GM21723 (cell line): ENCODE results near the gene CASP8.
"Not testable (repeated sequence)": the region's sequence is repeated elsewhere in the genome, so short reads cannot be mapped to it uniquely, and the experiment has no call there.

Experiments used
- ATAC-seq: cut with Tn5 transposase; IDR thresholded peaks from one replicate; pipeline ENCODE4 v1.9.1; 2021; ENCODE audit warnings: mild to moderate bottlenecking, moderate library complexity; ENCODE audit not compliant: unreplicated experiment

Gene CASP8

DNA sequence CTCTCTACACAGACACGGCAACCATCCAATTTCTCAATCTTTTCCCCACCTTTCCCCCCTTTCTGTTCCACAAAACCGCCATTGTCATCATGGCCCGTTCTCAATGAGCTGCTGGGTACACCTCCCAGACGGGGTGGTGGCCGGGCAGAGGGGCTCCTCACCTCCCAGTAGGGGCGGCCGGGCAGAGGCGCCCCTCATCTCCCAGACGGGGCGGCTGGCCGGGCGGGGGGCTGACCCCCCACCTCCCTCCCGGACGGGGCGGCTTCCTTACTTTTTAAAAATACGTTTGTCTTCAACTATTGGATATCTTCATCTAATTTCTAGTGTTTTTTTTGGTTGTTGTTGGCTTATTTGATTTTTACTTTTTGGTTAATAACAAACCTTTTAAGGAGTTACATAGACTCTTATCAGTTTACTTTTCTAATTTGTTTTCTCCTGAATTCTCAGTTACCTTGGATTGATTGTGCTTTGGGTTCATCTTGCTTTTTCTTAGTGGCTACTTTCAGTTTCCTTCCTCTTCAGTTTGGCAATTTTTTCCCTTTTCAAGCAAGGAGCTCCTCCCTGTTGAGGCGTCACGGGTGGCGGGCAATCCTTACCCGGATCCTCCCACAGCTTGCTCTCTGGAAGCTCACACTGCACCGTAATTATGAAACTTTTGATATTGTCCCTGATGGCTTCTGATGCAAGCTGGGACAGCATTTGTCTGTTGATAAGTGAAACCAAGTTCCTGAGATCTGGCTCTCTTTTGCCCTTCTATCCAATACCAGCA lies 21.0 kb upstream of the CASP8 start:
- not testable (repeated sequence) for ATAC-seq

- ATAC-seq, result no peak
These were observed 17.6 kb upstream of the CASP8 start for GRCh38 chr2:201242571-201243277.

GRCh38 chr2:201244829-201245228 lies 15.5 kb upstream of the CASP8 start:
- ATAC-seq, result no peak

DNA sequence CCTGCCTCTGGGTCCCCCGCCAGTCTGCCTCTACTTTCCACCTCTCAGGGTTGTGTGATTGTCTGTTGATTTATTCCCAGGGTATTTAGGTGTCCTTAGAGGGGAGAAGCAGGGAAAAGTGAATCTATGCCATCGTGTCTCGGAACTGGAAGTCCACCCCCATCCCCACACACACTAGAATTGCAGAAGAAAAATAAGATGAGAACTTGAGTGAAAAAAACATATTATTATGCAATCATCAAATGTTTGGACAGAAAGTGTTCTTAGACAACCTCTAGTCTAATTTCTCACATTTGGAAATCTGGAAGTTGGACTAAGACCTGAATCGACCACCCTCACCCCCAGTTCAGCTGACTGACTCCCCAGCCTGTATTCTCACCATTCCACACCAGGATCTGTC lies 14.1 kb upstream of the CASP8 start:
- no peak for ATAC-seq

- ATAC-seq, result no peak
These were observed 12.0 kb upstream of the CASP8 start for GRCh38 chr2:201248288-201248844.

DNA sequence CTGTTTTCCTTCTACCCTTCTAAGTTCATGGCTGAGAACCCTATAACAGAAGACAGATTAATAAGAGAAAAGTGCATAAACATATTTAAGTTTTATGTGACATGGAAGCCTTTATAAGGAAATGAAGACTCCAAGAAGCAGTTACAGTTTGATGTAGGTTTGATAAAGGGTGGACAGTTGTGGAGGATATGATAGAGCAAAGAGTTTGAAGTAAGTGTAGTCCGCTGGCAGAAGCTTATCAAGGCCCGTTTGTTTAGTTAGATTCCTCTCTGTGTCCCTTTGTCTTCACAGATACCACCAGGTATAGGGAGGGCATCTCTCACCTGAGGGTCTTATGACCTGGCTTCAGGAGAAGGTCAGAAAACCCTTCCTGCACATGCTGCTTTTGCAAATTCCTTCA lies 10.4 kb upstream of the CASP8 start:
- ATAC-seq, result no peak

GRCh38 chr2:201250741-201251140 lies 9.6 kb upstream of the CASP8 start:
- ATAC-seq, result no peak

- ATAC-seq, result no peak
These were observed 6.1 kb upstream of the CASP8 start for GRCh38 chr2:201254081-201254730.

GRCh38 chr2:201255408-201256033 lies 4.8 kb upstream of the CASP8 start:
- ATAC-seq, result no peak

DNA sequence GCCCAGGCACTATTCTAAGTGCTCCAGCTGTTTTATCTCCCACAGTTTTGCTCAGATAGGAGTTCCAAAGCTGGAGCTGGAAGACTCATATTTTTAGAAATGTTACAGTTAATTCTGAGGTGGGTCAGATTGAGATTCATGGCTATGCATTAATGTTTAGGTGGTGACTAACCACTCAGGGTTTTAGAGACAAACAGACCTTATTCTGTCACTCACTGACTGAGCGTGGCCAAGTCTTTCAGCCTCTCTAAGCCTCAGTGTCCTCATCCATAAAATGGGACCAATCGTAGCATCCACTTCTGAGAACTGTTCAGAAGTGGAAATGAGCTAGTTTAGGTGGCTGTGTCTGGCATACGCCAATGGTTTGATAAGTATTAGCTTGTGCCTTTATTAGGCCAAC lies 4.3 kb upstream of the CASP8 start:
- no peak for ATAC-seq

DNA sequence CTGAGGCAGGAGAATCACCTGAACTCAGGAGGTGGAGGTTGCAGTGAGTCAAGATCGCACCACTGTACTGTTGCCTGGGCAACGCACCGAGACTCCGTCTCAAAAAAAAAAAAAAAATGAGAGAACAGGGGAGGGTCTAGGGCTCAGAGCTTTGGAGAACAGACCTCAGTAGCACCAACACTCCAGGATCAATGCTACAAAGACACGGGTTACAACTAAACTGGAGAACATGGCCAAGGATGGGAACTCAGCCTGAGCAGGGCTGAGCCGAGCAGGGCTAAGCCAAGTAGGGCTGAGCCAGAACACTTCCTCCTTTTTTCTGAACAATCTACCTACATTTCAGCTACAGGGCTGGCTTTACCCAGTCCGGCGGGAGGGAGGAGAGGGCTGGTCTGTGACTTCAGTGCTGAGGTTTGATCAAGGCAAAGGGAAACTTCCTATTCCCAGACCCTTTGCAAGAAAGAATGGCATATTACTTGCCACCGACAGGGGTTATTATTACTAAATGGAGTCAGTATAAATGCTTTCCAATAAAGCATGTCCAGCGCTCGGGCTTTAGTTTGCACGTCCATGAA lies 2.9 kb upstream of the CASP8 start:
- ATAC-seq, result peak; percentile 42

DNA sequence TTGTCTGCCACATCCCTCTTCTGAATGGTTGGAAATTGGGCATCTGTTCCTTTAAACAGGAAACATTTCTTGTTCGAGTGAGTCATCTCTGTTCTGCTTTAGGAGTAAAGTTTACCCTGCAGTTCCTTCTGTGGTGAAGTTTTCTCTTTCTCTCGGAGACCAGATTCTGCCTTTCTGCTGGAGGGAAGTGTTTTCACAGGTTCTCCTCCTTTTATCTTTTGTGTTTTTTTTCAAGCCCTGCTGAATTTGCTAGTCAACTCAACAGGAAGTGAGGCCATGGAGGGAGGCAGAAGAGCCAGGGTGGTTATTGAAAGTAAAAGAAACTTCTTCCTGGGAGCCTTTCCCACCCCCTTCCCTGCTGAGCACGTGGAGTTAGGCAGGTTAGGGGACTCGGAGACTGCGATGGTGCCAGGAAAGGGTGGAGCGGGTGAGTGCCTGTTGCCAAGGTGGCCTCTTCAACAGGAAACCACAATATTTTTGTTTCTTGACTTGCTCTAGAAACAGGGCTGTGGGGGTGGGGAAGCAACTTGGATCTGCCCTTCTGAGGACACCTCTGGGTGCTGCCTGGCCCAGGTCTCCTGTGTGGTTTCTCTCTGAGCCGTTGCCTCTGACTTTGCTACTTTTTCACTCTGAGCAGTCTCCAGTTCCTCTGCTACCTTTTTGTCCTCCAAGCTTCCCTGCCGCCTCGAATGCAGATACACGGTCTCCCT lies 2.2 kb upstream of the CASP8 start:
- ATAC-seq, result peak; percentile 79

GRCh38 chr2:201258666-201259615 lies 1.4 kb upstream of the CASP8 start:
- no peak for ATAC-seq

- no peak for ATAC-seq
These were observed 1.1 kb downstream of the CASP8 start for GRCh38 chr2:201261471-201261870.

GRCh38 chr2:201261906-201262305 lies 1.6 kb downstream of the CASP8 start:
- ATAC-seq, result no peak

GRCh38 chr2:201262718-201263117 lies 2.4 kb downstream of the CASP8 start:
- no peak for ATAC-seq

DNA sequence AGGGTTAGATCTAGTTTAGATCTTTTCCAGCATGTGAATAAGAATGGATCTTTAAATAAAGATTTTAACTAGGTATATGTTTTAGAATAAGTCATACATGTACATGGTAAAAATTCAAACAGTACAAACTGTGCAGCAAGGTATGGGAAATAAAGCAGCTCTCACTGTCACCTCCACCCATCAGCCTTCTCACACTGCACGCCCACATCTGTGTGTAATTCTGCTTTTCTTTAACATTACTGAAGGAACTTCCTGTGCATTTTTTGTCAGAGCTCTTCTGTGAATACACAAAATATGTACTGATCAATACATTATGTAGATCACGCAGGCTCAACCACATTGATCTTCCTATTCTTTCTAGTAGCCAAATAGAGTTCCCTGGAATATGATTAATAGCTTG lies 3.4 kb downstream of the CASP8 start:
- no peak for ATAC-seq

DNA sequence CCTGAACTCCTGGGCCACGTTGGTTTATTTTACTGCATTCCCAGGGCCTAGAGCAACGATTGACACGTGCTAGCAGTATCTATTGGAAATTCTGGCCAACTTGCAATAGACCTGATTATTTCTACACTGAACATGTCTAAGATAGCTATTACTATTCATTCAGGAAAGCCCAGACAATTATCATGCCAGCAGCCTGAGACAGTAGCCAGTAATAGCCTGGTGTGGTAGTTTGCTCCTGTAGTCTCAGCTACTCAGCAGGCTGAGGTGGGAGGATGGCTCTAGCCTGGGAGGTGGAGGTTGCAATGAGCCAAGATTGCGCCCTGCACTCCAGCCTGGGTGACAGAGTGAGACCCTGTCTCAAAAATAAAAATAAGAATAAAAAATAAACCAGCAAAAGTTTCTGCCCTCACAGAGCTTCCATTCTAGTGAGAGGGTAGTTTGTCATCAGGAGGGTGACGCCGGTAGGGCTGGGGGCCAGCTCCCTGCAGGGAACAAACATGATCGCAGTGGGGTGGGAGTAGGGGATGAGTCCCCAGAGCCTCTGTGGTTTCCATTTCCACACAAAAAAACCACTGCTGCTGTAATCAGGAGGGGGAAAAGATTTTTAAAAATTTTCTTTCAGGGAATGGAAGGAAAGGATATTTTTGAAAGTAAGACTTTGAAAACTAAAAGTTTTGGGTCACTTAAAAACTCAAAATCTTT lies 4.3 kb downstream of the CASP8 start:
- no peak for ATAC-seq

- no peak for ATAC-seq
These were observed 6.3 kb downstream of the CASP8 start for GRCh38 chr2:201266629-201267028.
